Thoracic aorta (tissue), 2 donors: Measurements from ENCODE around the gene SELENOO. TPM values are rescaled to one million over a fixed set of nuclear protein-coding genes. Genes with fewer than 3 reads are reported as not detected.

Experiments
- ATAC-seq: fragments of 150-250 bp; one replicate; pipeline ENCODE4 v1.8.0; 2017; ENCODE audit warnings: low read depth; ENCODE audit not compliant: insufficient number of reproducible peaks, low FRiP score
- DNase-seq: peaks from one replicate; pipeline ENCODE4 v3.0.0-alpha.2; 2020; ENCODE audit warnings: low spot score
- H3K27ac ChIP-seq, 2 donors: fragments of 200-600 bp; sonication (generic); 1 replicate in 1 of 2; 2 replicates in 1 of 2; pipeline ENCODE4 v1.5.1; 2016; ENCODE audit warnings: mild to moderate bottlenecking in 2 of 2, moderate library complexity in 2 of 2
- H3K27me3 ChIP-seq: fragments of 200-600 bp; sonication (generic); replicated peaks from 2 replicates; pipeline ENCODE4 v1.6.0; 2016; ENCODE audit warnings: mild to moderate bottlenecking; ENCODE audit not compliant: insufficient read depth
- H3K36me3 ChIP-seq: fragments of 200-600 bp; sonication (generic); one replicate; pipeline ENCODE4 v1.5.1; 2016
- H3K4me1 ChIP-seq, 2 donors: fragments of 200-600 bp; sonication (generic); 1 replicate in 1 of 2; 2 replicates in 1 of 2; pipeline versions ENCODE4 v1.5.1 to v1.6.0; 2016; ENCODE audit warnings: low read depth in 2 of 2, mild to moderate bottlenecking in 1 of 2; ENCODE audit not compliant: control insufficient read depth in 1 of 2
- H3K4me3 ChIP-seq: fragments of 200-600 bp; sonication (generic); 2 replicates; pipeline ENCODE4 v1.5.1; 2016; ENCODE audit warnings: mild to moderate bottlenecking
- H3K9me3 ChIP-seq: fragments of 200-600 bp; sonication (generic); 2 replicates; pipeline ENCODE4 v1.5.1; 2016
- CTCF ChIP-seq: fragments of 200-600 bp; sonication (generic); IDR thresholded peaks from one replicate; pipeline ENCODE4 v1.5.1; 2019; ENCODE audit warnings: antibody characterized with exemption
- total RNA-seq, 2 donors: library from RNA; depleted of rRNA; stranded (reverse); fragments of >200 nt; gene quantifications; one replicate each; pipeline versions ENCODE4 v1.1.0 to v1.2.3, GENCODE V29; 2016

SELENOO gene
- total RNA-seq, 2 donors from 2014 or later = 25.6 to 41.0 TPM

GRCh38 chr22:50205781-50206569 is 5.2 kb downstream of the SELENOO start:
- Histone ChIP-seq H3K27me3 (no peaks in the 10 kb centered on the region), H3K9me3 (no peaks in the 10 kb centered on the region), H3K36me3 (peaks cover 23% of the 10 kb centered on the region), H3K4me3 (no peak overlapping the region), H3K4me1 (peaks cover 12 to 22% of the 10 kb centered on the region in 2 donors), H3K27ac (no peak overlapping the region)
- ATAC-seq (no peak), DNase-seq (no peak)
- no peak for TF ChIP-seq CTCF

- no peak for TF ChIP-seq CTCF
- DNase-seq (no peak), ATAC-seq (no peak)
- no peaks in the 10 kb centered on the region for H3K9me3 ChIP-seq
- no peaks in the 10 kb centered on the region for H3K27me3 ChIP-seq
- H3K4me1 ChIP-seq = peaks cover 12 to 21% of the 10 kb centered on the region in 2 donors
- peaks cover 23% of the 10 kb centered on the region for H3K36me3 ChIP-seq
- no peak overlapping the region for H3K27ac ChIP-seq
- no peak overlapping the region for H3K4me3 ChIP-seq
Measured at GRCh38 chr22:50206599-50206998, 5.8 kb downstream of the SELENOO start.

DNA sequence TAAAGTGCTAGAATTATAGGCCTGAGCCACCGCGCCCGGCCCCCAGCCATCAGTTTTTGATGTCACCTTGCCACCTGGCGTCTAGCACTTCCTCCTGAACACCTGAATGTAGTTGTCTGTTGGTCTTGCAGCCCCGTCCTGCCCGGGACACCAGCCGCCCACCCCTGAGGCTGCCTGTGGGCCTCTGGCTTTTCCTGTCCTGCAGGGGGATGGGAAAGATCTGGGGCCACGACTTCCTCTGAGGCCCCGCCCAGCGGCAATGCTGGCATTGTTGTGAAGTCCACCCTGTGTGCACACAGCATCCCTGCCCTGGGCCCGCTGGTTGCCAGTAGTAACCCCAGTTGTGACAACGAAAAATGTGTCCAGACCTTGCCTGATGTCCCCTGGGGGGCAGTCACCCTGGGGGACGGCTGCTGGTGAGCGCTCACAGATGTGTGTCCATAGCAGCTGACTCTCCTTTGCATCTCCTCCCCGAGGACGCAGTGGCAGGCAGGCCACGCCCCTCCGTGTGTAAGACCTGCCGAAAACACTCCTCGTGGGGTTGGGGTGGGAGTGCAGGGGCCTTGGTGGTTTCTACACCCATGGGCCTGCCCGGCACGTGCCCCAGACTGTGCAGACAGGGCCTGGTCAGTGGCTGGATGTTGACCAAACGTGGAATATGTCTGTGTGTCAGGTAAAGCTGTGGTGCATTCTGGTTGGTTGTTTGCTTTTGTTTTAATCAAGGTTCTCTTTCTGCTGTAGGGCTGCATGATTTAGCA is 6.8 kb downstream of the SELENOO start:
- Histone ChIP-seq H3K27ac (no peak overlapping the region), H3K4me3 (no peak overlapping the region), H3K36me3 (peaks cover 23% of the 10 kb centered on the region), H3K4me1 (peaks cover 2 to 11% of the 10 kb centered on the region in 2 donors), H3K27me3 (no peaks in the 10 kb centered on the region), H3K9me3 (no peaks in the 10 kb centered on the region)
- TF ChIP-seq CTCF = no peak
- no peak for DNase-seq
- no peak for ATAC-seq

GRCh38 chr22:50208430-50208938 is 7.7 kb downstream of the SELENOO start:
- no peak overlapping the region for H3K27ac ChIP-seq
- no peaks in the 10 kb centered on the region for H3K9me3 ChIP-seq
- DNase-seq (no peak), ATAC-seq (no peak)
- H3K4me1 ChIP-seq = peaks cover 0 to 9% of the 10 kb centered on the region in 2 donors
- no peaks in the 10 kb centered on the region for H3K27me3 ChIP-seq
- peaks cover 23% of the 10 kb centered on the region for H3K36me3 ChIP-seq
- H3K4me3 ChIP-seq = no peak overlapping the region
- TF ChIP-seq CTCF = no peak
